HG02759 (cell line): ENCODE data around the gene SLC25A4.

Source experiments
- ATAC-seq: cut with Tn5 transposase; IDR thresholded peaks from one replicate; pipeline ENCODE4 v1.9.1; 2021; ENCODE audit warnings: mild to moderate bottlenecking, moderate library complexity; ENCODE audit not compliant: unreplicated experiment

The SLC25A4 gene

GRCh38 chr4:185119927-185120630, 23.0 kb upstream of the SLC25A4 start:
- ATAC-seq: no peak

GRCh38 chr4:185120631-185120946, 22.5 kb upstream of the SLC25A4 start:
- no peak for ATAC-seq

GRCh38 chr4:185122681-185123345, 20.3 kb upstream of the SLC25A4 start:
- peak; percentile 61 for ATAC-seq

- ATAC-seq: no peak
Measured at GRCh38 chr4:185124006-185124405, 19.1 kb upstream of the SLC25A4 start.

GRCh38 chr4:185127021-185127925, 15.8 kb upstream of the SLC25A4 start:
- no peak for ATAC-seq

- ATAC-seq: peak; percentile 70
Measured at GRCh38 chr4:185128272-185129119, 14.6 kb upstream of the SLC25A4 start.

- ATAC-seq: peak; percentile 70
Measured at GRCh38 chr4:185134307-185134869, 8.7 kb upstream of the SLC25A4 start.

- ATAC-seq: no peak
Measured at GRCh38 chr4:185137233-185137925, 5.7 kb upstream of the SLC25A4 start.

- no peak for ATAC-seq
Measured at GRCh38 chr4:185138161-185138560, 4.9 kb upstream of the SLC25A4 start.

GRCh38 chr4:185139736-185140135, 3.3 kb upstream of the SLC25A4 start:
- no peak for ATAC-seq

GRCh38 chr4:185141777-185142176, 1.3 kb upstream of the SLC25A4 start:
- no peak for ATAC-seq

GRCh38 chr4:185142564-185142911, 528 bp upstream of the SLC25A4 start:
- no peak for ATAC-seq

- no peak for ATAC-seq
Measured at GRCh38 chr4:185143601-185143969, 519 bp downstream of the SLC25A4 start.

- no peak for ATAC-seq
Measured at GRCh38 chr4:185144601-185145240, 1.7 kb downstream of the SLC25A4 start.

- ATAC-seq: no peak
Measured at GRCh38 chr4:185145572-185145971, 2.5 kb downstream of the SLC25A4 start.

GRCh38 chr4:185149392-185149791, 6.3 kb downstream of the SLC25A4 start:
- no peak for ATAC-seq

GRCh38 chr4:185151296-185151695, 8.2 kb downstream of the SLC25A4 start:
- ATAC-seq: no peak

- peak; percentile 98 for ATAC-seq
Measured at GRCh38 chr4:185165605-185166063, 22.6 kb downstream of the SLC25A4 start.

- ATAC-seq: no peak
Measured at GRCh38 chr4:185167234-185167633, 24.2 kb downstream of the SLC25A4 start.
